Thyroid gland (tissue), 4 donors: ENCODE results near the gene PTPRZ1.

Experiments
- CTCF ChIP-seq, 6 experiments: fragments of 200-600 bp in 3 of 6; fragments of 450-650 bp in 3 of 6; sonication (generic) in 3 of 6; IDR thresholded peaks; one replicate each; pipeline ENCODE4 v1.5.1; 2016 to 2019; ENCODE audit warnings: antibody characterized with exemption in 6 of 6, mild to moderate bottlenecking in 2 of 6, inconsistent platforms in 1 of 6, moderate library complexity in 1 of 6
- POLR2A ChIP-seq, 2 donors: fragments of 450-650 bp; IDR thresholded peaks; one replicate each; pipeline ENCODE4 v1.6.1; 2017; ENCODE audit warnings: antibody characterized with exemption in 2 of 2, mild to moderate bottlenecking in 2 of 2, moderate library complexity in 1 of 2

DNA sequence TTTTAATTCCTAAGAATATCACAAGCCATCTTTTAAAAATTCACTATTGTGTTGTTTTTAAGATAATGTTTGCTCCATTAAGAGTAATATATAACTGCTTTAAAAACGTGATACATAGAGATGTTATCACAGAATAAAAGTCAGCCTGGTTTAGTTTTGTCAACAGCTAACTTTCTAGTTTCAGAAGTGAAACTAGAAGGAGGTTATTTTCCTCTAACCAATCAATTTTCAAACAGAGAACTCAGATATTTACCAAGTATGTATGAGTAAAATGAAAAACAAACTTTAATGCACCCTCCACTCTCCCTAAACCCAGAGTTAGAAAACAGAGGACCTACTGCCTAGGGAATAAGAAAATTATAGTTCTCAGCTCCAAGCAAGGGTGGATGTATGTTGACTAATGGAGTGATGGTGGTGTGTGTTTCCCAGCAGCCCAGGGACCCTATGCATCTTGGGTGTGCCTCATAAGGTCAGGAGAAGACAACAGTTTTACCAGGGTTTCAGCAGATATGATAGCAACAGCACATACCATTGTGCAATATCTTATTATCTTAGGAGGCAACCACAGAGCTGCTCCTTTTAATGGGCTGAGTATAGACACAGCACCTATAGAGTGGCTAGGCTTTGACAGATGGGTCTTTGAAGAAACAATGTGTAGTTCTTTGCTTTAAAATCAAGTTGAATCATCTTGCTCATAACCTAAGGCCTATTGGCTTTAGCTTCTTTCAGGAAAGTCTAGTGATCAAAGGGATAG lies 58.4 kb downstream of the PTPRZ1 start:
- TF ChIP-seq CTCF (IDR thresholded peaks at IDR 0.05) (no peak), POLR2A (IDR thresholded peaks at IDR 0.05) (no peak)
